ENCODE measurements around the gene SYNGAP1.

Gene SYNGAP1

DNA sequence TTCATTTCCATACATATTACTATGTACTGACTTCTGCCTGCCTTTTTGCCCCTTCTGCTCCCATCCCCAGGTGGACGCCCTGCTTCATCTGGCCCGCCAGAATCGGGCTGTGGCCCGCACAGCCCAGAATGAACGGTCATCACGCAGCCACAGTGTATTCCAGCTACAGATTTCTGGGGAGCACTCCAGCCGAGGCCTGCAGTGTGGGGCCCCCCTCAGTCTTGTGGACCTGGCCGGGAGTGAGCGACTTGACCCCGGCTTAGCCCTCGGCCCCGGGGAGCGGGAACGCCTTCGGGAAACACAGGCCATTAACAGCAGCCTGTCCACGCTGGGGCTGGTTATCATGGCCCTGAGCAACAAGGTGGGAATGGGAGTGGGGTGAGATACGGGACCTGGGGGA is 13.7 kb upstream of the SYNGAP1 start:
- TF ChIP-seq, protein P1, sequence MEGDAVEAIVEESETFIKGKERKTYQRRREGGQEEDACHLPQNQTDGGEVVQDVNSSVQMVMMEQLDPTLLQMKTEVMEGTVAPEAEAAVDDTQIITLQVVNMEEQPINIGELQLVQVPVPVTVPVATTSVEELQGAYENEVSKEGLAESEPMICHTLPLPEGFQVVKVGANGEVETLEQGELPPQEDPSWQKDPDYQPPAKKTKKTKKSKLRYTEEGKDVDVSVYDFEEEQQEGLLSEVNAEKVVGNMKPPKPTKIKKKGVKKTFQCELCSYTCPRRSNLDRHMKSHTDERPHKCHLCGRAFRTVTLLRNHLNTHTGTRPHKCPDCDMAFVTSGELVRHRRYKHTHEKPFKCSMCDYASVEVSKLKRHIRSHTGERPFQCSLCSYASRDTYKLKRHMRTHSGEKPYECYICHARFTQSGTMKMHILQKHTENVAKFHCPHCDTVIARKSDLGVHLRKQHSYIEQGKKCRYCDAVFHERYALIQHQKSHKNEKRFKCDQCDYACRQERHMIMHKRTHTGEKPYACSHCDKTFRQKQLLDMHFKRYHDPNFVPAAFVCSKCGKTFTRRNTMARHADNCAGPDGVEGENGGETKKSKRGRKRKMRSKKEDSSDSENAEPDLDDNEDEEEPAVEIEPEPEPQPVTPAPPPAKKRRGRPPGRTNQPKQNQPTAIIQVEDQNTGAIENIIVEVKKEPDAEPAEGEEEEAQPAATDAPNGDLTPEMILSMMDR (IDR thresholded peaks at IDR 0.05; ENCODE audit: insufficient read depth, low read depth, low read length, missing control alignments): no peak
- H3K4me3 ChIP-seq (ENCODE audit: low read depth, low read length): no peak overlapping the region
- DNase-seq (ENCODE audit: low read depth): no peak

DNA sequence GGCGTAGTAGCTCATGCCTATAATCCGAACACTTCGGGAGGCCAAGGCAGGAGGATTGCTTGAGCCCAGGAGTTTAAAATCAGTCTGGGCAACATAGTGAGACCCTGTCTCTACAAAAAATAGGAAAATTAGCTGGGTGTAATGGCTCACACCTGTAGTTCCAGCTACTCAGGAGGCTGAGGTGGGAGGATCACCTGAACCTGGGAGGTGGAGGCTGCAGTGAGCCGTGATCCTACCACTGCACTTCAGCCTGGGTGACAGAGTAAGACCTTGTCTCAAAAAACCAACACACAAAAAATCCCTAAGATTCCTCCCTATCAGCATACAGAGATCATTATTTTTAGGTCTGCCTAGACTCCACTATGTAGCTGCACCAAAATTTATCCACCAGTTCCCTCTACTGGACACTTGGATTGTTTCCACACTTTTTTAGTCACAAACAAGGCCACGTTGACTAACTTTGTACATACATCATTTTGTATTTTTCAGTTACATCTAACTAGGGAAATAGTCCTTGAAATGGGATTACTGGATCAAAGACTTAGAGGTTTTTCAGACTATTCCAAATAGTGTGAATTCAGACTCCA is 12.6 kb upstream of the SYNGAP1 start:
- no peak overlapping the region for H3K4me3 ChIP-seq (ENCODE audit: low read depth, low read length)
- TF ChIP-seq, protein P1 (IDR thresholded peaks at IDR 0.05; ENCODE audit: insufficient read depth, low read depth, low read length, missing control alignments): no peak
- no peak for DNase-seq (ENCODE audit: low read depth)

DNA sequence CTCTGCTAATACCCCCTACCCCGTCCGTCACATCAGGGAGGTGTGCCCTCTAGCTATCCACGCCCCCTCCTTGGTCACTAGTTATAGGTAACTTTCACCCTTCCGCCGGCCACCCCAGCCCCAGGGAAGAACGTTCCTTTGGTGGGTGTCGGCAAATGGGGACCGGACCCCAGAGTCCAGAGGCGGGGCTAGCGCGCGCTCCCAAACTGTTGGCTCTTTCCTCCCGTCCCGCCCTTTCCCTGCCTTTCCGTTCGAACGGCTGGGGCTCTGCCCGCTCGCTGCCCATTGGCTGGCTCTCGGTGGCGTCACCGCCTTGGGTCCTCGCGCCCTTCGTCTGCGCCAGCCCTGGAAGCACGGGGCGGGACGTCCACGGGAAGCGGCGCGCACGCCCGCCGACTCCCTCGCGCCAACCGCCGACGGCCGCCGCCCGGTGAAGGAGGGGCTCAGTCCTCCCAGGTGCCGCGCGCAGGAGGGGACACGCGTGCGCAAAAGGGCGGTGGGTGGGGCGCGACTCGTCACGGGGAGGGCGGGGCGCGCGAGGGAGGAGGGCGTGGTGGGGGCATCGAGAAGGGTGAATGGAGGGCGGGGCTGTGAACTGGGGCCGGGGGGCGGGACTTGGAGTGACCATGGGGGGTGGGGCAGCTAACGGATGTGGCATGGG is 9.7 kb upstream of the SYNGAP1 start:
- TF ChIP-seq, protein P1 (IDR thresholded peaks at IDR 0.05; ENCODE audit: insufficient read depth, low read depth, low read length, missing control alignments): no peak
- peak; percentile 99 for DNase-seq (ENCODE audit: low read depth)
- peak overlapping the region; percentile 75 for H3K4me3 ChIP-seq (ENCODE audit: low read depth, low read length)

DNA sequence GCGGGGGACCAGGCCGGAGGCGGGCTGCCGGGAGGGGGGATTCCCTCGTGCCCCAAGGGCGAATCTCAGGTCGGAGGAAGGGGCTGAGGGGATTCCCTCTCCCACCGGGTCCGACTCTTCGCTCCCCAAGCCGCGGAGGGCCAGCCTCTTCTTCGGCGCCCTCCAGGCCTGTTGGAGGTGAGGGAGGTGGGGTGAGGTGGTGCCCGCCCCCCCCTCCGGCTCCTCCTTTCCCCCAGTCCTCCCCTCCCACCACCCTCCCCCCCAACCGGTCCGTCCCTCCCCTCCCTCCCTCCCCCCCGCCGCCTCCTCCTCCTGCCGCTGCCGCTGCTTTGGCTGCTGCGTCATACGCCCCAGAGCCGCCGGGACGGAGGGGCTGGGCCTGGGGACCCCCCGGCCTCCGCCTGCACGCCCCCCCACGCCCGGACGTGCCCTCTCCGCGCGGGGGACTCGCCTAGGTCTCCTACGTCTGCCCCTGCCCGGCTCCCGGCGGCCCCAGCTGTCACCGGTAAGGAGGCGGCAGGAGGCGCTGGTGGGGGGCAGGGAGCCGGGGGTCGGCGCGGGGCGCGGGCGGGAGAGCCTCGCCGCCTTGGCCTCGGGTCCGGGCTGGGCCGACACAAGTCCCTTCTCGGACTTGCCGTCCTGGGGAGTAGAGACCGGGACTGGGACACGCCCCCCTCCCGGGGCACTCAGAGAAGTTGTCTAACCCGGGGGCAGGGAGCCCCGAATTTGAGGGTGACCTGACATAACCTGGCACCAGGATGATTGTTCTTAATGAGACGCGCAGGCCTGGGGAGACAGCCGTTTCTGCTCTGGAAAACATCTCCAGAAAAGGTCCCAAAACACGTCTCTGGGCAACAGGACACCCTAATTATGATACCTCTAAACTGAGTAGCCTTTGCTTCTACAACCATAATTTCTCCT is 8.9 kb upstream of the SYNGAP1 start, which contains the start of gene PHF1:
PHF1 (plus strand) TSS at position 304 of the 921 bp plus-strand sequence. CDS start 1,250 bp downstream, outside the sequence.
- TF ChIP-seq, protein P1 (IDR thresholded peaks at IDR 0.05; ENCODE audit: insufficient read depth, low read depth, low read length, missing control alignments): no peak
- DNase-seq (ENCODE audit: low read depth): no peak
- peak within 1 kb of the TSS; percentile 75 for H3K4me3 ChIP-seq (ENCODE audit: low read depth, low read length)

DNA sequence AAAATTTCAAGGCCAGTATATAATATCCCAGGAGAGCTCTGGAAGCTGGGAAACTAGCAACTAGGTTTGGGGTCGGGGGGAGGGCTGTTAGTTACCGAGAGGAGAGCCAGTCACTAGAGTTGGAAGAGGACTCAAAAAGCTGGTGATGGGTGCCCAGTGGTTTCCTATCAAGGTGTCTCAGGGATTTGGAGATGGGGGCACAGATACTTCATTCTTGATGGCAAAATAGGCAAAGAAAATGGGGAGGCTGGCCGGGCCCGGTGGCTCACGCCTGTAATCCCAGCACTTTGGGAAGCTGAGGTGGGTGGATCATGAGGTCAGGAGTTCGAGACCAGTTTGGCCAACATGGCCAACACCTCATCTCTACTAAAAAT is 8.2 kb upstream of the SYNGAP1 start:
- no peak for DNase-seq (ENCODE audit: low read depth)
- peak overlapping the region; percentile 75 for H3K4me3 ChIP-seq (ENCODE audit: low read depth, low read length)
- TF ChIP-seq, protein P1 (IDR thresholded peaks at IDR 0.05; ENCODE audit: insufficient read depth, low read depth, low read length, missing control alignments): no peak

DNA sequence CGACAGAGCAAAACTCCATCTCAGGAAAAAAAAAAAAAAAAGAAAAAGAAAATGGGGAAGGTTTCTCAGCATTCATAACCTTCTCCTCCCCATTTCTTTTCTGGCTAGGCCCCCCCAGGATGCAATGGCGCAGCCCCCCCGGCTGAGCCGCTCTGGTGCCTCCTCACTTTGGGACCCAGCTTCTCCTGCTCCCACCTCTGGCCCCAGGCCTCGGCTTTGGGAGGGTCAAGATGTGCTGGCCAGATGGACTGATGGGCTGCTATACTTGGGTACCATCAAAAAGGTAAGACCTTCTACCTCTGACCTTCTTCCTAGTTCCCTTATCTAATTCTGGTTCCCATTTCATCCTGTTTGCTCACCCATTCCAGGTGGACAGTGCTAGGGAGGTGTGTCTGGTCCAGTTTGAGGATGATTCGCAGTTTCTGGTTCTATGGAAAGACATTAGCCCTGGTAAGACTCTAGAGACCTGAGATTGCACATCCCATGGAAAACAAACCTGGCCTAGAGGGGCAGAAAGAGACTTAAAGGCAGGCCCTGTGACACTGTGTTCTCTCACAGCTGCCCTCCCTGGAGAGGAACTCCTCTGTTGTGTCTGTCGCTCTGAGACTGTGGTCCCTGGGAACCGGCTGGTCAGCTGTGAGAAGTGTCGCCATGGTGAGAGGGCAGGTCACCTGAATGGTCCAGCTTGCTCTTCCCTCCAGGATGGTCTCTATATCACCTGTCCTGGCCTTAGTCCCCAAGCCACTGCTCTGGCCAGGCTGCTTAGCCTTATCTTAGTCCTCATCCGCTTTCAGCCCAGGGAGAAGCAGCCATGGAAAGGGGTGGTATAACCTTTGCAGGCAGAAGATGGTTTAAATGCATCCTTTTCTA is 7.5 kb upstream of the SYNGAP1 start:
- no peak overlapping the region for H3K4me3 ChIP-seq (ENCODE audit: low read depth, low read length)
- no peak for DNase-seq (ENCODE audit: low read depth)
- TF ChIP-seq, protein P1 (IDR thresholded peaks at IDR 0.05; ENCODE audit: insufficient read depth, low read depth, low read length, missing control alignments): no peak
